Ammon's horn (tissue), 1 donor: ENCODE results near the gene KANSL3.
A peak's percentile ranks its signal among the peaks of the same experiment; 100 is the strongest.
"Not testable (repeated sequence)": the region's sequence is repeated elsewhere in the genome, so short reads cannot be mapped to it uniquely, and the experiment has no call there.

Source experiments
- DNase-seq: peaks from one replicate; pipeline ENCODE4 v3.0.0-alpha.2; 2016; ENCODE audit warnings: low spot score

KANSL3 gene

DNA sequence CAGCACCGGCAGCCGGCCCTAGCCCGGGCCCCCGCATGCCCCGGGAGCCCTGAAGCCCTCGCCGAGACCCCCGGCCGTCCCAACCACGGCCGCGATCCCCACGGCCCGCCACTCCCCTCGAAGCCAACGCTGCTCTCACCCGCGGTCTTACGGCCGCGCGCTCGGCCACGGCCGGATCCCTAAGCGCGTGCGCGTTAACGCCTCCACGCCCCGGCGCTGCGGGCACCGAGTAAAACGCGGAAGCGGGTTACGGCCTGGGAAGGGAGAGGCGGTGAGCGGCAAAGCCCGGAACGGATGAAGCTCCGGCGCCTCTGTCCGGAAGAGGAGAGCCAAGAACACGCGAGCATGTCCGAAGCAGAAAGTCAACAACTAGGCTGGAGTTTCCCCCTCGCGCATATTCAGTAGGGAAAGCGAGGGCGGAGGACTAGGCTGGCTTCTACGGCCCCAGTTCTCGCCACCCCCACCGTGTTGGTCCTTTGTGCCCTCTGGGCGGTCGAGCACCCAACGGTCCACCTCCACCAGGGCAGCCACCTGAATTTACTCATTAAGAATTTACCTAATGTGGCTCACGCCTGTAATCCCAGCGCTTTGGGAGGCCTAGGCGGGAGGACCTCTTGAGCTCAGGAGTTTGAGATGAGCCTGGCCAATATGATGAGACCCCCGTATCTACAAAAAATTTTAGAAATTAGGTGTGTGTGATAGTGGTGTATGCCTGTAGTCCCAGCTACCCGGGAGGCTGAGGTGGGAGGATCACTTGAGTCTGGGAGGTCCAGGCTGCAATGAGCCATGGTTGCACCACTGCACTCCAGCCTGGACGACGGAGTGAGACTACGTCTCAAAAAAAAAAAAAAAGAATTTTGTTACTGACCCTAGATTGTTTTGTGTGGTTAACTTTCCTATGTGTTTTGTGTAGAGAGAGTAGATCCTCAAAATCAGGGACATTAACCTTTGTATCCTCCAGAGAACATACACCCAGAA is at the start of gene KANSL3:
Gene KANSL3, minus strand, starts transcription at position 169 of the 978 bp plus-strand sequence. CDS start 1,177 bp downstream, outside the sequence.
- DNase-seq: peak; percentile 92

DNA sequence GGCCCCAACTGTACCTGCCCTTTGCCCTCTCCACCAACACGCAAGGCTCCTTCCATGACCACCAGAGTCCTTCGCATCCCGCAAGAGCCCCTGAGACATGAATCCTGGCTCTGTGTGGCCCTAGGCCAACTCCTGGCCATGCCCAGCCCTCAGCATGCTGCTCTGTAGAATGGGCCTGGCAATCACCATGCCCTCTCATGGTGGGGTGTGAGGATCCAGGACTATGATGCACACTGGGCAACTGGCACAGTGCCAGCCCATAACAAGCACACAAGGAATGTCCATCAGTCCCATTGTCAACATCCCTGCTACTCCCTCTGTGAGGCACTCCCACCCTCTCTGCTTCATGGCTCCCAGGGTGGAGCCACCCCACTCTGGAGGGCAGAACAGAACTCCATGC is 49.2 kb upstream of the KANSL3 start:
- DNase-seq: no peak

DNA sequence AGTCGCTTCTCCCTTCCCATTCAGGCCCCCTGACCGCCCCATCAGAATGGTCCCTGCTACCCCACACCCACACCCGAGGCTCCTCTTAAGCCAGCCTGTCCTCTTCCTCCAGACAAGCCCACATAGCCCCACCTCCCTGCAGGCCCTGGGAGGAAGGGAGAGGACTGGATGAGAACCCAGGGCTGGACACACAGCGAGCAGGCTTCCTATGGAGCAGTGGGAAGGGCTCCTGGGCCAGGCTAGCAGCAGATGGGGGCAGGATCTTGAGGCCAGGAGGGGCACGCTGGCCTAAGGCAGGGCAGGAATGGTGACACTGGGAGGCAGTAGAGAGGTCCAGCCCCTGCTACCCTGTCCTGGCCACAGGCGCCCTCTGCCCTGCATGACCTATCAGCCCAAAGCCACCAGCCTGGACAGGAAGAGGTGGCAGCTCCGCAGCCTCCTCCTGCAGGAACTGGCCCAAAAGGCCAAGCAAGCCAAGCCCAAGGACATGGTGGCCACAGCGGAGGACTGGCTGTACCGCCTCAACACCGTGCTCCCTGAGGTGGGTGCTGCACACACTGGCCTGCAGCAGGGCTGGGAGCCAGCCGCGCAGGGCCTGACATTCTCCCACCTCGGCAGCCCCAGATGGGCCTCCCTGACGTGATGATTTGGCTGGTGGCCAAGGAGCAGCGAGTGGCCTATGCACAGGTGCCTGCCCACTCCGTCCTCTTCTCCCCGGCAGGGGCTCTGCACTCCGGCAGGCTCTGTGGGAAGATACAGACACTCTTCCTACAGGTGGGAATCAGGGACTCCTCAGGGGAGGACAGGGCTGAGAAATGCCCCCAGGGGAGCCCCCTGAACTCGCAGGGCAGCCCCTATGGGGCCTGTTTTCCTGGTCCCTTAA is 47.7 kb upstream of the KANSL3 start:
- DNase-seq: no peak

DNA sequence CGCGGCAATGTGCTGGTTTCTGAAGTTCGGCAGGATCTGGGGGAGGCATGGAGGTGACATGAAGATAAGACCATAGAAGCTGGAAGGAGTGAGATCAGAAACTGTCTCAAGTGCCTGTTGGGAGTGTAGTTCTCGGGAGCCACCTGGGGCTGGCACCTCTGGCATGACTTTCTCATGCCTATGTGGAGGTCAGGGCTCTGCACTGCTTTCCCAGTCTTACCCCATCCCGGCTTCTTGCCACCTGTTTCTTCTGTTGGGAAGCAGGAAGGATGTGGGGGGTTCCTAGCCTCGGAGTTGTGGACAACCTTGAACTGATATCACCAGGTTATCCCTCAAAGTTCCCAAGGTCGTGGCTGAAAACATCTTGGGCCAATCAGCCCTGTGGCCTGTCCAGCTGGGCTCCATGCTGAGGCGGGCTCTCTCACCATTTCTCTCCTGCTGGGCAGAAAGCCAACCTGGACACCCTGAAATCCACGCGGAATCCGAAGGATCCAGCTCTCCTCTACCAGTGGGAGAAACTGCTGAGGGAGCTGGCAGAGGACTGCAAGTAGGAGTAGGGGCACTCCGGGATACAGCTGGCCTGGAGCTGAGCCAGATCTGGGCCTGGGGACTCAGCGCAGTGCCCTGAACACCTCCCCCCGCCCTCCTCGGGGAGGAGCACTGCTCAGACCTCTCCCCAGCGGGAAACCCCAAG is 46.9 kb upstream of the KANSL3 start:
- DNase-seq: no peak

DNA sequence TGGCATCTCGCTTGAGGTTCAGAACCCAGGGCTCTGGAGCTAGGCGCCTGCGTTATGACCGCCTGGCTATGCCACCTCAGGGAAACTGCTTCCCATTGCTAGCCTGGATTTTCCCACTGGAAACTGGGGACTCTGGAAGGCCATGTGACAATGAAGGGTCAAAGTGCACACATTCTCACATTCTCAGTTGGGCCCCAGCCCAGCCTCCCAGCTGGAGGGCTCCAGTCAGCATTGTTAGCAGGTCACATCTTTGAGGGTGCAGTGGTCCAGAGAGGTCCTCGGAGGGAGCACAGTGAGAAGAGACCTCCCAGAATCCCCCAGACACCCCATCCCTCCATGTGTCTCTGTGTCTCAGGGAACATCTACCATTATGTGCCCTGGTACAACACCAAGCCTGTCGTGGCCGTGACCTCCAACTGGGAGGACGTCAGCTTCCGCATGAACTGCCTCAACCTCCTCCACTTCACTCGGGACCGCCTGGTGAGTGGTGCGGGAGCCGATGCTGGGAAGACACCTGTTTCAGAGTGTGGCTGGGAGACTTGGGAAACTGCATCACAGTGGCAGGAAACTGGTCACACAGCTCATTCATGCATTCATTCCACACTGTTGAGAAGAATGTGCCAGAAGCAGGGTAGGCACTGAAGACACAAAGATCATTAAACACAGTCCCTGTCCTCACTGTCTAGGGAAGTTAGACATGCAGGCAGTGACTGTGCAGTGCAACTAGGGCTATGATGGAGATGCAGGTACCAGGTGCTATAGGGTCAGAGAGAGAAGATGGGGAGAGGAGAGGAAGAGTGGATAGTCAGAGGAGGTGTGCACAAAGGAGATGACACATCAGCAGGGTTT is 46.1 kb upstream of the KANSL3 start:
- DNase-seq: no peak

DNA sequence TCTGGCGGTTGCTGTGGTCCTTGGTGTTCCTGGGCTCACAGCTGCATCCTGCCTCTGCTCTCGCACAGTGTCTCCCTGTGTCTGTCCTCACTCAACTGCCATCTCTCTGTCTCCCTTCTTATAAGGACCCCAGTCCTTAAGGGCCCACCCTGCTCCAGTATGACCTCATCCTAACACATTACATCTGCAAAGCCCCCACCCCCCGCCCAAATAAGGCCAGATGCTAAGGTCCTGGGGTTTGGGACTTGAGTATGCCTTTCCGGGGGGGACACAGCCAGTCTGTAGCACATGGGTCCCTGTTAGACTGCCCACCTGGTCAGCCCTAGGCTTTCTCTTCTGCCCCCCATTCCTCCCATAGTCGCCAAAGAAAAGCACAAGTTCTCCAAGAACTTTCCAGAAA is 45.2 kb upstream of the KANSL3 start:
- DNase-seq: no peak

DNA sequence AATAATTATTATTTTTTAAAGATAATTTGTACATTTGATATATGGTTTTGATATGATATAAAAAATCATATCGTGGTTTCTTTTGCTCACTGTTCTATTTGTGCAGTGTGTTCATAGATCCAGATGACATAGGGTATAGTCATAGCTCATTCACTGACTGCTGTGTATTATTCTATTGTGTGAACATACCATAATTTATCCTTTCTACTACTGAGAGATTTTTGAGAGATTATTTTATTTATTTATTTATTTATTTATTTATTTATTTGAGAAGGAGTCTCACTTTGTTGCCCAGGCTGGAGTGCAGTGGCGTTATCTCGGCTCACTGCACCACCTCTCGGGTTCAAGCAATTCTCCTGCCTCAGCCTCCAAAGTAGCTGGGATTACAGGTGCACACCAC is 43.4 kb upstream of the KANSL3 start:
- no peak for DNase-seq

DNA sequence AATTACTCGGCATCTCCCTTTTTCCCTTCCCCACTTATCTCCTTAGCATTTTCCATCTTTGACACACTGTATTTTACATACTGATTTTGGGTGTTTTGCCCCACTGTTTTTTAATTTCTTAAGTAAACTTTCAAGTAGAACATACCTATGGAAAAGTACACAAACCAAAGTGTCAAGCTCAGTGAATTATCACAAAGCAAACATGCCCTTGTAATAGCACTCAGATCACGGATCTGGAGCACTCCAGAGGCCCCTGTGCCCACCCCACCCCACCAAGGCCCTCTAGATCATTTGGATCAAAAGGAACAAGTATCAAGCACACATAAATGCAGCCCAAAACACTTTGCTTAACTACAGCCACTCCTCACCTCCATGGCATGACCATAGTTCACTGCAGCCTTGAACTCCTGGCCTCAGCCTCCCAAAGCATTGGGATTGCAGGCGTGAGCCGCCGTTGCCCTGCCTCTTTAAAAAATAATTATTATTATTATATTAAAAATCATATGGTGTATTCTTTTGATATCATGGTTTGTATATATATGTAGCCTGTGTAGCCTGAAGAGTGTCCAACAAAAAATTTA is 42.5 kb upstream of the KANSL3 start:
- DNase-seq: no peak

DNA sequence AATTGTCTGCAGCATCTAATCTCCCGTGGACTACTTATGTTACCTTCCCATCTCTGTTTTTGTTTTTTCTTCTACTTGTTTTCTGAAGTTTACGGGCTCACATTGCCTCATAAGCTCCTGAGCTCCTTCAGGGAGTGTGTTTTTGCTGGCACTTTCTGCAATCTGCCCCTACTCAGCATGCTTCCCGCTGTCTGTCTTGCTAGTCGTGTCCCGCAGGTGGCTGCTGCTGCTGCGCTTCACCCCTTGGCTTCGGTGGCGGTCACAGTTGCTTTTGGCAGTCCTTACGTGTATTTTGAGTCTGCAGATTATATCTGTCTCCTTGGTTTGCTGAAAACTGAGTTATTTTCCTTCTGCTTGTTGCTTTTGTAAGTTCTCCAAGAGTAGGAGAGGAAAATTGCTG is 41.7 kb upstream of the KANSL3 start:
- no peak for DNase-seq

DNA sequence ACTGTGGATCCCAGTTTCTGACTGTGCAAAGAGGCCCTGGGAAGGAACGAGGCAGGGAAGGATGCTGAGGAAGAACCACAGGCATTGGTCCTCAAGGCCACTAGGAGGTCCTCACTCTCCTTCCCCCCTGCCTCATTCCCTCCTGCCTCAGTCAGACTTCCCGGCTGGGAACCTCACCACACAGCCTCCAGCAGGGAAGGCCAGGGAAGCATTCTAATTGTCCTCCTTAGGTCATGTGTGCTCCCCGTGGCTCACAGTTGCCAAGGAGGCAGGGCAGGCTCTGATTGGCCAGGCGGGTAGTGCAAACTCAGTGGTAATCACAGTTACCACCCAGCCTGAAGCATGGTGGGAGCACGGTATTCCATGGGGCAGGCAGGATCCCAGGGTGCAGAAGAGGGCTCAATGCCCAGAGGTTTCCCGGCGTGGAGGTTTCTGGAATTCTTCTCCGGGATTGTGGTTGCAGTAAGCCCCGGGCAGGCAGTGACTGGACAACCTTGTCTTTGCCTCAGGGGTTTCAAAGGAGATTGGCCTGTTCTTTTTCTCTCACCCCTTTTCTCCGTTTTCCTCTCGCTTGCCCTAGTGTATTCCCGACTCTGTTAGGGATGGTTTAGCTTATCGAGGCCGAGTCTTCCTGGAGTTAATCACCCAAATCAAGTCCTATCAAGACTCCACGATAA is 31.6 kb upstream of the KANSL3 start:
- DNase-seq: no peak

DNA sequence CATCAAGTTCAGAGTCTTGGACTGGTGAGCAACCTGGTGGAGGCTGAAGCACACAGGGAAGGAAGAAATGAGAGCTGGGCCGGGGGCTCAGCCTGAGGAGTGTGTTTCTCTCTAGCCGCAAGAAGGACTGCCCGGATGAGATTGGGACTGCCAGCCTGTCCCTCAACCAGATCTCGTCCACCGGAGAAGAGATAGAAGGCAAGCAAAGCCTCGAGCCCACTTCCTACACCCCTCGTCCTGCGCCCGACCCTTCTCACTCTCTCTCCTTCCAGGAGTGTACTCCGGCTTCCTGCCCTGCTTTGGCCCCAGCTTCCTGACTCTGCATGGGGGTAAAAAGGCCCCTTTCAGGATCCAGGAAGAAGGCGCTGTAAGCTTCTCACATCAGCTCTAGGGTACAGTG is 30.7 kb upstream of the KANSL3 start:
- DNase-seq: no peak

DNA sequence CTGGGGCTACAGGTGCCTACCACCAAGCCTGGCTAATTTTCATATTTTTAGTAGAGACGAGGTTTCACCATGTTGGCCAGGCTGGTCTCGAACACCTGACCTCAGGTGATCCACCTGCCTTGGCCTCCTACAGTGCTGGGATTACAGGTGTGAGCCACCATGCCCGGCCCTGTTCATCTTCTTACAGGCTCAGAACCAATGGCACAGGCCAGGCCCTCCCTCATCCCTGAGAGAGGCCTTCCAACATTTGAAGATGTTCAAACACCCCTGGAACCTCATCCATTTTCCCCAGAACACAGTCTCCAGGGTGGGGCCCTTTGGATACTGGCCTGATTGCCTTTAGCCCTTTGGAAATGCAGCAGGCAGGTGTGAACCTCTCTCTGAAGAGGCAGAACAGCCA is 27.6 kb upstream of the KANSL3 start:
- DNase-seq: not testable (repeated sequence)

DNA sequence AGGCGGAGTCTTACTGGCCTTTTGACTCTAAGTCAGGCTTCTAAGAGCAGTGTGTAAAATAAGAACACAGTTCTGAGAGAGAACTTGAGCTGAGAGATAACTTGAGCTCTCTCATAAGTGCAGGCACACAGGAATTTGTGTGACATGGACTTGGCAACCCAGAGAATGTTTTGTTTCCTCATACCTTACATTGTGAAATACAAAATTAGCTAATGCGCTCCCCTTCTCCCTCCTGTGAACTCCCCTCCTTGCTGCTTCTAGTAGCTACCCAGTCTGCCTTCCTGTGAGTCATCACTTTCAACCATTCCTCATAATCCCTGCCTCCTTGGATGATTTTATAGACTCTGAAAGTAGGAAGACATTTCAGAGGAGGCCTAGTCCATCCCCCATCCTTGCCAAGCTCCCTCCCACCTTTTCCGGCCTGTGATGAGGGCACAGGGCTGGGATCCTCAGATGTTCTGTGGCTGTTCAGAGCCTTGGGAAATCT is 27.0 kb upstream of the KANSL3 start:
- no peak for DNase-seq

DNA sequence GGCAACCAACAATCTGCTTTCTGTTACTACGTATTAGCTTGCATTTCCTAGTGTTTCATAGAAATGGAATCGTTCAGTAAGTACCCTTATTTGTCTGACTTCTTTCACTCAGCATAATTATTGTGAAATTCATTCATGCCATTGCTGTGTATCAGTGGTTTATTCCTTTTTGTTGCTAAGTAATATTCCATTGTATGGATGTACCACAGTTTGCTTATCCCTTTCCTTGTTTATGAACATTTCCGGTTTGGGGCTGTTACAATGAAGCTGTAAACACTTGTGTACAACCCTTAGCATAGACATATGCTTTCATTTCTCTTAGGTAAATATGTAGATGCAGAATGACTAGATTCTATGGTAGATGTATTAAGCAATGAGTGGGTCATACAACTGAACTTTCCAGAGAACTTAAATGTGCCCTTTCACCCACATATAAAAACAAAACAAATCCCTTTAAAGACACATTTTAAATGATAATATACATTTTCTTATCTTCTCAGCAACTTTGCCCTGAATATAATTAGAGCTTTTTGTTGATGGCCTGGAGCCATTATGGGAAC is 26.3 kb upstream of the KANSL3 start:
- no peak for DNase-seq

DNA sequence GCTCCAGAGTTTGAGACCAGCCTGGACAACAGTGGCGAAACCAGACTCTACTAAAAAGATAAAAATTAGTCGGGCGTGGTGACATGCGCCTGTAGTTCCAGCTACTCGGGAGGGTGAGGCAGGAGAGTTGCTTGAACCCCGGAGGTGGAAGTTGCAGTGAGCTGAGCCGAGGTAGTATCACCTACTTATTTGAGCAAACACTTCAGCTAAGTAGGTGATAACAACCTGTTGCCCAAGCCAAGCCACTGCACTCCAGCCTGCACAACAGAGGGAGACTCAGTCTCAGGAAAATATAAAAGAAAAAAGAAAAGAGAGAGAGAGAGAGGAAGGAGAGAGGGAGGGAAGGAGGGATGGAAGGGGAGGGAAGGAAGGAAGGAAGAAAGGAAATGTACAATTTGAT is 25.7 kb upstream of the KANSL3 start:
- no peak for DNase-seq

DNA sequence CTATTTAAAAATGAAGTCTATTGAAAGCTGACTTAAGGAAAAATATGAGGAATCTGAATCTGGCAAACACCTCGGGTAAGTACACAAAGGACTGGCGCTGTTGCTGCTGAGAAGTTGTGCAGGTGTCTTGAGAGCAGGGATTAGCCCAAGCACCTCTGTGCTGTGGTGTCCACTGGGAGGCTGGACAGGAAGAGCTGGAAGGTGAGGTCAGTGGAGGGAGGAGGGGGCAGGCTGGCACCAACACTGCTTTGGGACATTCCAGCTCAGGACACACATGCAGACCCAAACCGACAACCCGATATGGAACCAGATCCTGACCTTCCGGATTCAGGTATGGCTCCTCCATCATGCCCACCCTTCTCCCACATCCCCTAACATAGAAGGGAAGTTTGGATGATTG is 25.1 kb upstream of the KANSL3 start:
- no peak for DNase-seq

DNA sequence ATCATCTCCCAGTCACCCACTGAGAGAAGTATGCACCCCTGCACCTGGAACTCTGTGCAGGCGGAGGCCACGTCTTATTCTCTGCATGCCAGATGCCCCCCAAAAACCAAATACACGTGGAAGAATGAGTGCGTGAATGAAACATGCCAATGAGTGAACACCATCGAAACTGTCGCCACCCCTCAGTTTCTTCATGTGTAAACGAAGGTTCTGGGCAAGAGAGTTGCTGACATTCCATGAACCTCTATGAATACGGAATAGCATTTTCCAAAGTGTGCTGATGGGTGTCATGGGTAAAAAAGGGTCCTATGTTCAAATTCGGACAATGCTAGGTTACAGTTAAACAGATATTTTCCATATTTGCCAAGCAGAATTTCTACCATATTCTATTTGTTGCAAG is 24.2 kb upstream of the KANSL3 start:
- no peak for DNase-seq

DNA sequence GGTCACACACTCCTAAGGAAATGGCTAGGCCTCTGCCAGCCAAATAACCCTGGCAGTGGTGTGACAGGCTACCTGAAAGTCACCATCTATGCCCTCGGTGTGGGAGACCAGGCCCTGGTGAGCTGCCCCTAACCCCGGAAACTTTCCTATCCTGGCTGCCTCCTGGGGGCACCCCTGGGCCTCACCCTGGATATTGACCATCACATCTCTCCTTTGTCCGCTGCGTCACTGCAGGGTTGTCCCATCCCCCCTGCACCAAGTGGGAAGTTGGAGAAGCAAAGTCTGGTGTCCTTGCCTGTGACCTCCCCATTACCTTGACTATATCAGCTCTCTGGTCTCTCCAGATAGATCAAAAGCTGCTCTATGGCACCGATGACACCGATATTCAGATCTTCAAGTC is 23.2 kb upstream of the KANSL3 start:
- DNase-seq: no peak

DNA sequence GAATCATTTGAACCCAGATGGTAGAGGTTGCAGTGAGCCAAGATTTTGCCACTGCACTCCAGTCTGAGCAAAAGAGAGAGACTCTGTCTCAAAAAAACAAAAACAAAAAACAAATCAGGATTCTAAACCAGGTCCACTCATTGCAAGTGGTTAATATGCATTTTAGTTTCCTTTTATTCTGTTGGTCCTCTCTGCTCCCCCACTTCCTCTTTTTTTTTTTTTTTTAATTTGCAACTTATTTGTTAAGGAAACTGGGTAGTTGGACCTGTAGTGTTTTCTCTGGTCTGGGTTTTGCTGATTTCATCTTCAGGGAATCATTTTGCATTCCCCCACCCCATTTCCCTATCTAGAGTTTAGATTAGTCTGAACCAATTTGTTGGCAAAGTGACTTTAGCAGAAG is 18.4 kb upstream of the KANSL3 start:
- DNase-seq: no peak

DNA sequence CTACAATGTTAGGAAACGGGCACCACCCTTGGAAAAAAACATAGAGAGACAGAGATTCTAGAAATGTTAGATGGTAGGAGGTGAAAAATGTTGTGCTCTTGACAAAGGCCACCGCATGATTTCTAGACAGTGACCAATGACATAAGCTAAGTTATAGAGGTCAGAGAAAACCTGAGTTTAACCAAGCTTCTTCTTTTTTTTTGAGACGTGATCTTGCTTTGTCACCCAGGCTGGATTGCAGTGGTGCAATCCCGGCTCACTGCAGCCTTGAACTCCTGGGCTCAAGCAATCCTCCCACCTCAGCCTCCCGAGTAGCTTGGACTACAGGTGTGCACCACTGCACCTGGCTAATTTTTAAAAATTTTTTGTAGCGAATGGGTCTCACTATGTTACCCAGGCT is 17.4 kb upstream of the KANSL3 start:
- no peak for DNase-seq
